ENCODE data around the gene CELF2. TPM values are rescaled to one million over a fixed set of nuclear protein-coding genes. Genes with fewer than 3 reads are reported as not detected.

The CELF2 gene
- total RNA-seq, 1 donor from 2014 or later: 110 TPM

DNA sequence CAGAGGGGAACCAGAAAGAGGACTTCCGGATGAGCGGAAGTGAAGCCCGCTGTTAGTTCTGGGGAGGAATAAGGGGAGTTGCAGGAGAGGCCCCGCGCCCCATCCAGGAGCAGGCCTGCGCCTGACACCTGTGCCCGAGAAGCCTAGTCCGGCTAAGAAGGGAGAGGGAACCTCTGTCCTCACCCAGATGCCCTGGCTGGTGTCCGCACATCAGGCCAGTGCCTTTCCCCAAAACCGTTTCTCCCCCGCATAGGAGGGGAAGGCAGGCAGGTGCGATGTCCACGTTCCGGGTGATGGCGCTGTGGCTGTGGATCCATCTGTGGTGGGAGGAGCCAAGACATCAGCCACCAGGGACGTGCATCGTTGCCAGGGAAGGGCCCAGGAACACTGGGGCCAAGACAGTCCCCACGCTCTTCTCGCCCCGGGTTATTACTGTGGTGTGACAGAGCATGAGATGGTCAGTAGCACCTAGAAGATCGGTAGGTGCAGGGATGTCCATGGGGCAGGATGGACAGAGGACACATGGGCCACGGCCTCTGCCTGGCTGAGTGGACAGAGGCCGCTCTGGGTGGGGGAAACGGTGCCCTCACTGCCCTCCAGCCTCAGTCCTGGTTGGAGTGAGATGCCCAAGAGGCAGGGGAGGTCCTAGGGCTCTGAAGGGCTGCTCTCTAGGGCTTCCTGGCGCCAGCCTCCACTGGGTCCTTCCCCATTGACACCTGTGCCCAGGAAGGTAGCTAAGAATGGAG is 262.7 kb downstream of the CELF2 start:
- intact Hi-C loops (cut with DNase I): no loop called here
- no peak for DNase-seq
- no peak for ATAC-seq
- TF ChIP-seq, protein P1, sequence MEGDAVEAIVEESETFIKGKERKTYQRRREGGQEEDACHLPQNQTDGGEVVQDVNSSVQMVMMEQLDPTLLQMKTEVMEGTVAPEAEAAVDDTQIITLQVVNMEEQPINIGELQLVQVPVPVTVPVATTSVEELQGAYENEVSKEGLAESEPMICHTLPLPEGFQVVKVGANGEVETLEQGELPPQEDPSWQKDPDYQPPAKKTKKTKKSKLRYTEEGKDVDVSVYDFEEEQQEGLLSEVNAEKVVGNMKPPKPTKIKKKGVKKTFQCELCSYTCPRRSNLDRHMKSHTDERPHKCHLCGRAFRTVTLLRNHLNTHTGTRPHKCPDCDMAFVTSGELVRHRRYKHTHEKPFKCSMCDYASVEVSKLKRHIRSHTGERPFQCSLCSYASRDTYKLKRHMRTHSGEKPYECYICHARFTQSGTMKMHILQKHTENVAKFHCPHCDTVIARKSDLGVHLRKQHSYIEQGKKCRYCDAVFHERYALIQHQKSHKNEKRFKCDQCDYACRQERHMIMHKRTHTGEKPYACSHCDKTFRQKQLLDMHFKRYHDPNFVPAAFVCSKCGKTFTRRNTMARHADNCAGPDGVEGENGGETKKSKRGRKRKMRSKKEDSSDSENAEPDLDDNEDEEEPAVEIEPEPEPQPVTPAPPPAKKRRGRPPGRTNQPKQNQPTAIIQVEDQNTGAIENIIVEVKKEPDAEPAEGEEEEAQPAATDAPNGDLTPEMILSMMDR (IDR thresholded peaks at IDR 0.05): no peak
- Histone ChIP-seq H3K4me1 (no peaks in the 10 kb centered on the region), H3K27ac (no peak overlapping the region), H3K4me3 (no peak overlapping the region), H3K36me3 (peaks cover 70% of the 10 kb centered on the region), H3K27me3 (no peaks in the 10 kb centered on the region), H3K9me3 (no peaks in the 10 kb centered on the region)

DNA sequence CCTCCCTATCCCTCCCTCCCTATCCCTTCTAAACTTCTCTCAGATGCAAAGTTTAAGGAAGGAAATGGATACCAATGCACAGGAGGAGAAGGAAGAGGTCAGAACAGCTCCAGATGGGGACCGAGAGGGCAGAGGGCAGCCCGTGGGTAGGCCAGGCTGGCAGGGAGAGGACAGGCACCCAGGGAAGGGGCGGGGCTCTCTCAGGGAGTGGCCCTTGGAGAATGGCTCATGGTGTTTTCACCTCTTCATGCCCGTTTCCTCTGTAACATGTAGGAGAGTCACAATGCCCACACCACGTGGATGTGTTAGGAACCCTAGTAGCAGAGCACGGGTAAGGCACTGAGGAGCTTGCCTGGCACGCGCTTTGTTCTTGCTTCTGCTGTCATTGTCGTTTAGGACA is 264.5 kb downstream of the CELF2 start:
- DNase-seq (no peak), ATAC-seq (peak; percentile 51)
- no peak overlapping the region for H3K27ac ChIP-seq
- peaks cover 52% of the 10 kb centered on the region for H3K36me3 ChIP-seq
- no peak overlapping the region for H3K4me3 ChIP-seq
- no peaks in the 10 kb centered on the region for H3K4me1 ChIP-seq
- no peaks in the 10 kb centered on the region for H3K27me3 ChIP-seq
- TF ChIP-seq, protein P1 (IDR thresholded peaks at IDR 0.05): no peak
- no peaks in the 10 kb centered on the region for H3K9me3 ChIP-seq
- intact Hi-C loops (cut with DNase I): no loop called here

GRCh38 chr10:11282661-11283060 is 265.0 kb downstream of the CELF2 start:
- TF ChIP-seq, protein P1 (IDR thresholded peaks at IDR 0.05): no peak
- no peak for DNase-seq
- intact Hi-C loops (cut with DNase I): no loop called here
- Histone ChIP-seq H3K4me3 (no peak overlapping the region), H3K4me1 (no peaks in the 10 kb centered on the region), H3K9me3 (no peaks in the 10 kb centered on the region), H3K27ac (no peak overlapping the region), H3K36me3 (peaks cover 51% of the 10 kb centered on the region), H3K27me3 (no peaks in the 10 kb centered on the region)
- no peak for ATAC-seq

DNA sequence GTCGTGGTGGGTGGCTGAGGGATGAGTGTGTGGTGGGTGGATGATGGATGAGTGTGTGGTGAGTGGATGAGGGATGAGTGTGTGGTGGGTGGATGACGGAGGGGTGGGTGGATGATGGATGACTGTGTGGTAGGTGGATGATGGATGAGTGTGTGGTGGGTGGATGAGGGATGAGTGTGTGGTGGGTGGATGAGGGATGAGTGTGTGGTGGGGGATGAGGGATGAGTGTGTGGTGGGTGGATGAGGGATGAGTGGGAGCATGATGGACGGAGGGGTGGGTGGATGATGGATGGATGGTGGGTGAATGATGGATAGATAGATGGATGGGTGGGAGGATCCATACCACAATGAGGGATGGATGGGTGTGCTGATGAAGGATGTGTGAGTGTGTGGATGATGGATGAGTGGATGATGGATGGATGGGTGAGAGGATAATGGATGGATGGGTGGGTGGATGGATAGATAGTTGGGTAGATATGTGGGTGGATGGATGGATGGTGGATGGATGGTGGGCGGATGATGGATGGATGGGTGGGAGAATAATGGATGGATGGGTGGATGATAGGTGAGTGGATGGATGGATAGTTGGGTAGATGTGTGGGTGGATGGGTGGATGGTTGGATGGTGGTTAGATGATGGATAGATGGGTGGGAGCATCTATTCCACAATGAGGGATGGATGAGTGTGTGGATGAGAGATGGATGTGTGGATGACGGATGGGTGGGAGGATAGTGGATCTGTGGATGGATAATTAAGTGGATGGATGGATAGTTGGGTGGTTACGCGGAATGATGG is 266.8 kb downstream of the CELF2 start:
- H3K27me3 ChIP-seq: no peaks in the 10 kb centered on the region
- ATAC-seq (no peak), DNase-seq (no peak)
- H3K4me3 ChIP-seq: no peak overlapping the region
- H3K9me3 ChIP-seq: no peaks in the 10 kb centered on the region
- H3K27ac ChIP-seq: no peak overlapping the region
- H3K4me1 ChIP-seq: no peaks in the 10 kb centered on the region
- H3K36me3 ChIP-seq: peaks cover 53% of the 10 kb centered on the region
- intact Hi-C loops (cut with DNase I): no loop called here
- TF ChIP-seq, protein P1 (IDR thresholded peaks at IDR 0.05): no peak

DNA sequence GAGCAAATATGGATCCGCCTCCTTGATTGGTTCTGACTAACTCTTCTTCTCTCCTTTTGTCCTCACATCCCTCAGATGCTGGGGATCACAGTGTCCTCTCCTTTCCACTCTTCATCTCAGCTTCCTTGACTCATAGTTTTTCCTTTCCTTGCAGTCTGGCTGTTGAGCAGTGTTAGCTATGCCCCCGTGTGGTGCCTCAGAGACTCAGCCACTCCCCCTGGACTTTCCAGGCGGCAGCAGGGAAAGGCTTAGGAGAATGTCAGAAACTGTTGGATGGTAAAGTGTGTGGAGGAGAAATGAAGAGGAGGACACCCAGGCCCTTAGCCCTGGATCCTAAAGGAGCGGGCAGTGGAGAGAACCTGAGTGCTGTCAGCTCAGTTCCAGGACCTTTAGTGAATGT is 267.5 kb downstream of the CELF2 start:
- Histone ChIP-seq H3K27me3 (no peaks in the 10 kb centered on the region), H3K27ac (no peak overlapping the region), H3K4me3 (no peak overlapping the region), H3K36me3 (peaks cover 53% of the 10 kb centered on the region), H3K9me3 (no peaks in the 10 kb centered on the region), H3K4me1 (no peaks in the 10 kb centered on the region)
- intact Hi-C loops (cut with DNase I): no loop called here
- ATAC-seq (no peak), DNase-seq (no peak)
- TF ChIP-seq, protein P1 (IDR thresholded peaks at IDR 0.05): no peak
